Dedifferentiated amniotic fluid mesenchymal stem cell (primary cell): ENCODE results near the gene ACSF3.

Experiments
- DNase-seq: peaks from one replicate; pipeline ENCODE4 v3.0.0-alpha.2; 2016; ENCODE audit errors: extremely low spot score

The ACSF3 gene

GRCh38 chr16:89112377-89113151 lies 18.9 kb downstream of the ACSF3 start:
- DNase-seq = no peak

GRCh38 chr16:89113152-89113547 lies 19.5 kb downstream of the ACSF3 start:
- no peak for DNase-seq

GRCh38 chr16:89113661-89114060 lies 20.0 kb downstream of the ACSF3 start:
- no peak for DNase-seq

- DNase-seq = no peak
These were observed 20.7 kb downstream of the ACSF3 start for GRCh38 chr16:89114159-89114981.

GRCh38 chr16:89115216-89115861 lies 21.7 kb downstream of the ACSF3 start:
- no peak for DNase-seq

GRCh38 chr16:89116341-89117226 lies 22.9 kb downstream of the ACSF3 start:
- DNase-seq = no peak

GRCh38 chr16:89117227-89117974 lies 23.7 kb downstream of the ACSF3 start:
- no peak for DNase-seq

GRCh38 chr16:89117975-89118289 lies 24.3 kb downstream of the ACSF3 start:
- no peak for DNase-seq

- DNase-seq = no peak
These were observed 24.9 kb downstream of the ACSF3 start for GRCh38 chr16:89118361-89119165.

GRCh38 chr16:89119166-89119621 lies 25.5 kb downstream of the ACSF3 start:
- DNase-seq = no peak

GRCh38 chr16:89119661-89120141 lies 26.0 kb downstream of the ACSF3 start:
- no peak for DNase-seq

- DNase-seq = no peak
These were observed 26.6 kb downstream of the ACSF3 start for GRCh38 chr16:89120281-89120680.

- no peak for DNase-seq
These were observed 27.3 kb downstream of the ACSF3 start for GRCh38 chr16:89120921-89121351.

- no peak for DNase-seq
These were observed 28.2 kb downstream of the ACSF3 start for GRCh38 chr16:89121691-89122321.

GRCh38 chr16:89122322-89122851 lies 28.7 kb downstream of the ACSF3 start:
- no peak for DNase-seq

- DNase-seq = no peak
These were observed 29.6 kb downstream of the ACSF3 start for GRCh38 chr16:89123001-89123830.

GRCh38 chr16:89123831-89124100 lies 30.1 kb downstream of the ACSF3 start:
- DNase-seq = no peak

GRCh38 chr16:89129378-89129777 lies 35.7 kb downstream of the ACSF3 start:
- no peak for DNase-seq
